ENCODE measurements around the gene SYT14.

SYT14 gene

DNA sequence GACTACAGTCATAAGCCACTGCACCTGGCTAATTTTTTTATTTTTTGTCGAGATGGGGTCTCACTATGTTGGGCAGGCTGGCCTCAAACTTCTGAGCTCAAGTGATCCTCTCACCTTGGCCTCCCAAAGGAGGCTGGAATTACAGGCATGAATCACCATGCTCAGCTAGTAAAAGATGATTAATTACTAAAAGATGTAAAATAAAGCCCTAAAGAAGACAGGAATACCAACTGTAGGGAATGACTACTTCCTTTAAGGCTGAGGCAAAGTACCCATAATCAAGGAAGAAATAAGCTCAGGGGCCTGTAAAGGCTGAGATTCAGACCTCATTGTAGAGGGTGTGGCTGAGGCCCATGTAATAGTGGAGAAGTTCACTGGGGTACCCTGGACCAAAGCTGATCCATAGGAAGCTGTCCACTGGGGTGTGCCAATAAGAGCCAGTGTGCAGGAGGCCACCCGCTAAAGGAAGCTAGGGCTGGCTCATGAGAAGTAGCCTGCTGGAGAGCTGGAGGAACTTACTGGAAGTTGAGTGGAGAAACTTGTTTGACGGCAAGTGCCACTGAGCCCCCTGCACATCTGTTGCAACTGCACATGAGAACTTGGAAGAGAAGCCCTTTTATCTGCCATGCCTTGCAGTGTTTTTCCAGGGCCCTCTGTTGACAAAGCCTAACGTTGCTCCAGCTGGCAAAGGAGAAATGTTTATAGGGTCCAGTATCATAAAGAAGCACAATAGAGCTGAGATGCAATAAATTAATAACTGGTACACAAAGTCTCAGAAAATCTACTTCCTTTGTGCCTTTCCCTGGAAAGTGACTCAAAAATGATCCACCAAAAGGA is 276.8 kb downstream of the SYT14 start:
- no peak for FAIRE-seq

DNA sequence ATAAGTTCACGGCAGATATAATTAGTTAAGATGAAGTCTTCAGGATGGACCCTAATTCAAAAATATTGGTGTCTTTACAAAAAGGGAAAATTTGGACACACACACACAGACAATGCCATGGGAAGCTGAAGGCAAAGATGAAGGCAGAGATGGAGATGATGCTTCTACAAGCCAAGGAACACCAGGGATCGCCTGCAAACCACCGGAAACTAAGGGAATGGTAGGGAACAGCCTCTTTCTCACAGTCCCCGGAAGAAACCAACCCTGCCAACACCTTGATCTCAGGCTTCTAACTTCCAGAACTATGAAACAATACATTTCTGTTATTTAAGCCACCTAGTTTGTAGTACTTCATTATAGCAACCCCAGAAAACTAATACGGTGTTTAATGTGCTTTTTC is 279.5 kb downstream of the SYT14 start:
- FAIRE-seq = no peak

DNA sequence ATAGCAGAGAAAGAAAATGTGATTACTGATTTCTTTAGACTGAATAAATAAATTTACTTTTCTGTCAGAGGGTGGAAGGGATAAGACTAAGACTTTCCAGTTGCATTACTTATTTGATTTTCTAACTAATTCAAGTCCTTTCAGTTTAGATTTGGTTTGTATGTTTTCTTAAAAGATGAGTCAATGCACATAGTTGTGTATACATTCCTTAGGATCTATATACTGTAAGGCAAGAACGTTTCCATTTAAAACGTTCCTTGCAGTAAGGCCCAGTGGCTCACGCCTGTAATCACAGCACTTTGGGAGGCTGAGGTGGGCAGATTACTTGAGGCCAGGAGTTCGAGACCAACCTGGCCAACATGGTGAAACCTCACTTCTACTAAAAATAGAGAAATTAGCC is 280.0 kb downstream of the SYT14 start:
- no peak for FAIRE-seq
